IPS-18a (cell line): ENCODE data around the gene HMCN1.

ENCODE experiments used
- H3K27ac ChIP-seq: one replicate; pipeline ENCODE4 v1.5.1; 2013; ENCODE audit warnings: low read length
- H3K27me3 ChIP-seq: one replicate; pipeline ENCODE4 v1.6.1; 2013; ENCODE audit warnings: mild to moderate bottlenecking, low read length; ENCODE audit not compliant: control insufficient read depth, insufficient read depth
- H3K36me3 ChIP-seq: one replicate; pipeline ENCODE4 v1.6.1; 2013; ENCODE audit warnings: low read depth, low read length; ENCODE audit not compliant: control insufficient read depth
- H3K4me1 ChIP-seq: one replicate; pipeline ENCODE4 v1.6.1; 2013; ENCODE audit warnings: low read depth, low read length; ENCODE audit not compliant: control insufficient read depth
- H3K4me3 ChIP-seq: one replicate; pipeline ENCODE4 v1.5.1; 2013; ENCODE audit warnings: low read length
- H3K9ac ChIP-seq: one replicate; pipeline ENCODE4 v1.6.1; 2013; ENCODE audit warnings: mild to moderate bottlenecking, low read length, moderate library complexity
- H3K9me3 ChIP-seq: one replicate; pipeline ENCODE4 v1.6.1; 2013; ENCODE audit warnings: low read depth, low read length; ENCODE audit not compliant: control insufficient read depth

The HMCN1 gene

DNA sequence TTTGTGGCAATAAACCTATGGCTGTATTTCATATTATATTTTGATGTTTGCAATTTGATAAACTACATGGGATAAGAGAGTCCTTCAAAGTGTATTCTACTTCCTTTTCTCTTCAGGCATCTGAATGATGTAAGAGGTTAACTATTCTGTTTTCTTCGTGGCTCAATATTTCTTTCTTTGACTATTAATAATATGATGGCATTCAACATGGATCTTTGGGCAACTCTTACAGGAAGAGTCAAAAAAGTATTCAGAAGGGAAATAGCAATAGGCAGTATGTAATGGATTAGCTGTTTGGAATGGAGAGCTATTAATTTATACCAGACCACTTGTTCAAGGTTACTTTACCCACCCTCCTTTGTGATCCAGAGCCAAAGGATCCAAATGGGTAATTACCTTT lies 74.4 kb downstream of the HMCN1 start:
- Histone ChIP-seq H3K27ac (no peak overlapping the region), H3K4me3 (no peak overlapping the region), H3K9me3 (no peaks in the 10 kb centered on the region), H3K36me3 (no peaks in the 10 kb centered on the region), H3K4me1 (peaks cover 9% of the 10 kb centered on the region), H3K27me3 (no peaks in the 10 kb centered on the region), H3K9ac (no peak overlapping the region)

DNA sequence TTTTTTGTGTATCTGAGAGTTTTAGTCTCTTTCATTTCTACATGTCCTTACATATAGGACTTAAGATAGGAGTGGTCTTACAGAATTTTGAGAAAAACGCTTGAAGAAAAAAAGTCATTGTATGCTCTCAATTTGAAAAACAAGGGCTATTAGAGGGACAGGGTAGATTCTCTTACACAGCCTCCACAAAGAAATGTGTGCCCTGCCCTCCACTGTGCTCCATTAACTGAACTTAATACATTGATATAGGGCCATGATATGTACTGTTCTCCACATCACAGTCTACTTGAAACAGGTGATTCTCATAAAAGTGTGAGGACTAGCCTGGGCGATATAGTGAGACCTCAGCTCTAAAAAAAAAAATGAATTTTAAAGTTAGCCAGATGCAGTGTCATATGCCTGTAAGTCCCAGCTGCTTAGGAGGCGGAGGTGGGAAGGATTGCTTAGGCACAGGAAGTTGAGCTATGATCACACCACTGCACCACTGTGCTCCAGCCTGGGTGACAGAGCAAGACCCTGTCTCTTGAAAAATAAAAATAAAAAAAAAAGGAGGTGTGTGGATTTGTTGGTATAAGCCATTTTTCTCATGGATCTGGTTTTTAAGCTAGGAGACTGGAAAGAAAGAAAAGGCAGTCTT lies 77.0 kb downstream of the HMCN1 start:
- H3K4me1 ChIP-seq: peaks cover 9% of the 10 kb centered on the region
- no peaks in the 10 kb centered on the region for H3K36me3 ChIP-seq
- no peak overlapping the region for H3K27ac ChIP-seq
- no peak overlapping the region for H3K9ac ChIP-seq
- H3K27me3 ChIP-seq: no peaks in the 10 kb centered on the region
- H3K4me3 ChIP-seq: no peak overlapping the region
- no peaks in the 10 kb centered on the region for H3K9me3 ChIP-seq

DNA sequence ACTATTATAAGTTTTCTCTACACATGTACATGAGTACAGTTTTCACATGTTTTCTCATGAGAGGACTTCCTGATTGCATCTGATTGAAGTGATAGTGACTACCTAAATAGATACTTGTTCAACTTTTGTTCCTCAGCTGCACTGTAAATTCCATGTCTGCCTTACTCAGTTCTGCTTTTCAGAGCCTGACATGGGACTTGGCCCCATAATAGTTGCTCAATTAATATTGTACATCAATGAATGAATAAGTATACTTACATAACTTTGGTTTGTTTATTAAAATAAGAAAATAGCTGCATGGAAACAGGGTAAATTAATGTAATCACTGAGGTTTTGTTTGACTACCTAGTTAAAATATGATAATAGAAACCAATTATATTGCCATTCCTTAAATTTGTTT lies 78.7 kb downstream of the HMCN1 start:
- Histone ChIP-seq H3K36me3 (no peaks in the 10 kb centered on the region), H3K27ac (no peak overlapping the region)

DNA sequence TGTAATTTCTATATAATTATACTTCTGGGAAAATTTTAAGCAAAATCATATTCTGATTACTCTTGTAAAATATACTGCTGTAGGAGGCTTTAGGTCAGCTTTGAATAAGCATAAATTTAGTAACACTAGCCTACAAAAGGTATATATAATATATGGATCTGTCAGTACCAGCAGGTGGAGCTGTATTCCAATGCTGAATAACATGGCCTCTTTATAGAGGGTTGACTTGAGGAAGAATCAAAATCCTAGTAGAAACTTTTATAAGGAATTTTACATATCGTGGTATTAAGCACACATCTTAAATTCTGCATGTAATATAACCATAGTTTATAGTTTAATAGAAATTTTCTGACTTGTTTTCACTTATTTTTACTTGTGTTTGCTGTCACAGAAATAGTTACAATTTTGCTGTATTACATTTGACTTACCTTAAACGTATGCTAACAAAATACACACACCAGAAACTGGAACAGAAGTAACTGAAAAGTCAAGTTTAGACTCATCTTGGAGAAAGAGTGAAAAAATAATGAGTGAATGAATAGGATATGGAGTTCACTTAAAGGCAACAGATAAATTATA lies 79.3 kb downstream of the HMCN1 start:
- H3K9me3 ChIP-seq: no peaks in the 10 kb centered on the region
- no peaks in the 10 kb centered on the region for H3K36me3 ChIP-seq
- no peak overlapping the region for H3K4me3 ChIP-seq
- no peaks in the 10 kb centered on the region for H3K27me3 ChIP-seq
- H3K4me1 ChIP-seq: peaks cover 9% of the 10 kb centered on the region
- no peak overlapping the region for H3K27ac ChIP-seq
- no peak overlapping the region for H3K9ac ChIP-seq

More for the DNA sequence above, 78.7 kb downstream of the HMCN1 start:
- Histone ChIP-seq H3K4me3 (no peak overlapping the region), H3K9ac (no peak overlapping the region), H3K9me3 (no peaks in the 10 kb centered on the region), H3K4me1 (peaks cover 9% of the 10 kb centered on the region), H3K27me3 (no peaks in the 10 kb centered on the region)

DNA sequence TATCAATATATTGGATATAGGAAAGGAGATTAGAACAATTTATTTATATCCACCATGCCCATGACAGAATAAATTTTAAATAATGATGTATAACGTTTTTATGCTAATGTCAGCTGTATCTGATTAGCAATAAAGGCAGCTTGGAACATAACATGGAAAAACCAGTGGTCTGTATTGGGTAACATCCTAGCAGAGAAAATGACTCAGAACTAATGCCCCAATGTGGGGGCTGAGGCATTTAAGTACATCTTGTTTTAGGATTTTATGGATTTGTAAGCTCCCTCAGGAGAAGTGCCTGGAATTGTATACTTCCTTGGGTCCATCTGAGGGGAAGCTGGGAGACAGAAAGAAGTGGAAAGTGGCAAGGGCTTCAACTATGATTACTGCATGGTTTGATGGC lies 82.3 kb downstream of the HMCN1 start:
- no peak overlapping the region for H3K4me3 ChIP-seq
- no peaks in the 10 kb centered on the region for H3K27me3 ChIP-seq
- H3K36me3 ChIP-seq: no peaks in the 10 kb centered on the region
- H3K9me3 ChIP-seq: no peaks in the 10 kb centered on the region
- H3K4me1 ChIP-seq: peaks cover 2% of the 10 kb centered on the region
- H3K27ac ChIP-seq: no peak overlapping the region
- no peak overlapping the region for H3K9ac ChIP-seq

DNA sequence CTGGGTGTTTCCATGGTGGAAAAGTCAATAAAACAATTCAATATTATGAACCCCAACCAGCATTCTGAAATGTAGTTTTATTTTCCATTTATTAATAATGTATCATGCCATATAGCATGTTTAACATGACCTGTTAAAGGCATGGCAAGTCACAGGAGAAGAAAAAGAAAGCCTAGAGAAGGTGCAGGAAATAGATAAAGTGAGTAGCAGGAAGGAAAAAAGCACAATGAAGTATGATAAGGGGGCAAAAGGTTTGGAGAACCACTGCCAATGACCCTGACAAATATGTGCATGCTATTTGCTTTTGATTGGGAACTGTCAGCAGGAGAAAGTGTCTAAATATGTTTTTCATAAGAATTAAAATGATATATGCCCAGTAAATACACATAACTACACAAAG lies 85.6 kb downstream of the HMCN1 start:
- Histone ChIP-seq H3K36me3 (no peaks in the 10 kb centered on the region), H3K9ac (no peak overlapping the region), H3K4me3 (no peak overlapping the region), H3K4me1 (no peaks in the 10 kb centered on the region), H3K27ac (no peak overlapping the region), H3K9me3 (no peaks in the 10 kb centered on the region), H3K27me3 (no peaks in the 10 kb centered on the region)

DNA sequence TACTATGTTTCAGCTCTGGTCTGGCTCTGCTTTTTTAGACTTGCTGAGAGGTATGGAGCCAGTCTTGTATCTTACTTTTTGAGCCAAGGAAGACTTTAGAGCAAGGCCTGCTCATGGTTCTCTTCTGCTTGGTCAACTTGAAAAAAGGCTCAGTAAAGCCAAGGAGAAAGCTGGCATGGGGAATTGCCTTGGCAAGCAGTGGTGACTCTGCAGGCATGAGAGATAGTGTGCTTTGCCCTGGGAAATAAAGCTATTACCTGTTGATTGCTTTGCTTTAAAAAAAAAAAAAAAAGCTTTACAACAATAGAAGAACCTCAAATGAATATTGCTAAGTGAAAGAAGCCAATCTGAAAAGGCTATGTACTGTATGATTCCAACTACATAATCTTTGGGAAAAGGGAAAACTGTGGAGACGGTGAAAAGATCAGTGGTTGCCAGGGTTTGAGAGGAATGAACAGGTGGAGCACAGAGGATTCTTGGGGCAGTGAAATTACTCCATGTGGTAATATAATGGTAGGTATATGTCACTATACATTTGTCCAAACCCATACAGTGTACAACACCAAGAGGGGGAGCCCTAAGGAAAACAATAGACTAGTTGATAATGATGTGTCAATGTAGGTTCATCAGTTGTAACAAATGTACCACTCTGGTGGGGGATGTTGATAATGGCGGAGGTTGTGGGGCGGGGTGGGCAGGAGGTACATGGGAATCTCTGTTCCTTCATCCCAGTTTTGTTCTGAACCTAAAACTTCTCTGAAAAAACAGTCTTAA lies 87.6 kb downstream of the HMCN1 start:
- H3K9me3 ChIP-seq: no peaks in the 10 kb centered on the region
- no peak overlapping the region for H3K4me3 ChIP-seq
- H3K27ac ChIP-seq: no peak overlapping the region
- H3K4me1 ChIP-seq: no peaks in the 10 kb centered on the region
- H3K9ac ChIP-seq: no peak overlapping the region
- no peaks in the 10 kb centered on the region for H3K27me3 ChIP-seq
- H3K36me3 ChIP-seq: no peaks in the 10 kb centered on the region

DNA sequence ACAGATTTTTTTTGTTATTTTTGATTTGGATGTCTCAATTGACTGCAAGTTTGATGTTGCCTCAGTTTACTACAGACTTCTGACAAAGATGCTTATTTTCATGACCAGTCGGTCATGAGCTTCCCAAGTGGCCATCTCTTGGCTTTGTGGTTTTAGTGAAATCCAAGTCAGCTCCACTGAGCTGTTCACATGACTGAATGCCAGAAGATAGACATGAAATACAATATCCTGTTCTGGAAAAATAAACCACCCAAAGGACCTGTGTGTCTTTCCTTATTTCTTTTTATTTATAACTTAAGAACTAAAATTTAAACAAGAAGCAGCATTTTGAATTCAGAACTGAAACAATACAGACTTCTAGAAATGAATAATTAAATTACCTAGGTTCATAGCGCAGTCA lies 89.3 kb downstream of the HMCN1 start:
- Histone ChIP-seq H3K4me1 (no peaks in the 10 kb centered on the region), H3K27ac (no peak overlapping the region), H3K27me3 (no peaks in the 10 kb centered on the region), H3K9me3 (no peaks in the 10 kb centered on the region), H3K9ac (no peak overlapping the region), H3K4me3 (no peak overlapping the region), H3K36me3 (no peaks in the 10 kb centered on the region)

DNA sequence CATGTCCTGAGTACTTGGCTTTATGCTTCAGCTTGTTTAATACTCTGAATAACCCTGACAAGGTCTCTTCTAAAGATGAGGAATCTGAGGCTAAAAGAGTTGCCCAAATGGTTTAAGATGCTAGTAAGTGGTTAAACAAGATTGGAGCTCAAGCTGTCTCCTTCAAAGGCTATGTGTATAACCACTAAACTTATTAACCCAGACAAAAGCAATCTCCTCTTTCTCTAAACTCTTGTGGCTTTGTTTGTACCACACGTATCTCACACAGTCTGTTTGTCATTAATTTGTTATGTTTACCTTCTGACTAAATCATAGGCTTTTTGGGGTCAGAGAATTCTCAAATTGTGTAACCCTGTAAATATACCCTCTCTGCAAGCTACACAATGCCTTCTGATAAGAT lies 89.9 kb downstream of the HMCN1 start:
- H3K27me3 ChIP-seq: no peaks in the 10 kb centered on the region
- H3K4me1 ChIP-seq: no peaks in the 10 kb centered on the region
- H3K36me3 ChIP-seq: no peaks in the 10 kb centered on the region
- H3K4me3 ChIP-seq: no peak overlapping the region
- H3K27ac ChIP-seq: no peak overlapping the region
- H3K9me3 ChIP-seq: no peaks in the 10 kb centered on the region
- no peak overlapping the region for H3K9ac ChIP-seq

DNA sequence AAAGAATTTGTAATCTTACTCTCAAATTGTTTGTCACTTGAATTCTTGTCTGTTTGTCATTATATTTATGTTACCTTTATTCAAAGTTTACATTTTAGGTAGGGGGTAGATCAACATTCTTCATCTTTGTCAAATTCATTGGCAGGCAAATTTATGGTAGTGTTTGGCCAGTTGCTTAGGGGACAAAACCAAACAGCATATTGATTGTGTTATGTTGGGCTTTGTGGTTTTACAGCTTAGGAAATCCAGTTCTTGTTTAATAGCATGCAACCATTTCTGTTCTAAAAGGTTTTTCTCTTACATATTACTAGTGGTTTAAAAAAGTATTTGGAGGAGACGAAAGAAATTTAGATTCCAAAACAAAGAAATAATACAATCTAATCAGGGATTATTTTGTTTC lies 91.4 kb downstream of the HMCN1 start:
- H3K4me1 ChIP-seq: no peaks in the 10 kb centered on the region
- no peaks in the 10 kb centered on the region for H3K36me3 ChIP-seq
- no peak overlapping the region for H3K9ac ChIP-seq
- H3K4me3 ChIP-seq: no peak overlapping the region
- no peaks in the 10 kb centered on the region for H3K9me3 ChIP-seq
- no peaks in the 10 kb centered on the region for H3K27me3 ChIP-seq
- no peak overlapping the region for H3K27ac ChIP-seq

DNA sequence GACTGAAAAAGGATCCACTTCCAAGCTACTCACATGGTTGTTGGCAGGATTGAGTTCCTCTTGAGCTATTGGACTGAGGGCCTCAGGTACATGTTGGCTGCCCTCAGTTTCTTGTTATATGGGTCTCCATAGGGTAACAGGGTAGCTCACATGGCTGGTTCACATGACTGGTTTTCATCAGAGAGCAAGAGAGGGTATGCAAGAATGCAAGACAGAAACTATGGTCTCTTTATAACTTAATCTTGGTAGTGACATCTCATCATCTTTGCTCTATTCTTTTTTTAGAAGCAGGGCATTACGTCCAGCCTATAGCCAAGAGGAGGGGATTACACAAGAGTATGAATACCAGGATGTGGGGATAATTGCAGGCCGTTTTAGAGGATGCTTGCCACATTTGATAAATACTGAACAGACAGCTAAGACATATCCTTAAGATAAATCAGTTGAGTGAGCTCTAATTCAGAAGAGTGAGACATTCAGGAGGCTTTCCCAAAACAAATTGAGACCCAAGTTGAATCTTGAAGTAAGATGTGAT lies 100.2 kb downstream of the HMCN1 start:
- no peak overlapping the region for H3K9ac ChIP-seq
- no peaks in the 10 kb centered on the region for H3K27me3 ChIP-seq
- H3K9me3 ChIP-seq: no peaks in the 10 kb centered on the region
- no peaks in the 10 kb centered on the region for H3K36me3 ChIP-seq
- peaks cover 8% of the 10 kb centered on the region for H3K4me1 ChIP-seq
- H3K27ac ChIP-seq: no peak overlapping the region
- H3K4me3 ChIP-seq: no peak overlapping the region
